Fibroblast of peridontal ligament (primary cell): ENCODE data around the gene NUDT16L1.
A peak's percentile ranks its signal among the peaks of the same experiment; 100 is the strongest.

Experiments used
- DNase-seq: peaks from one replicate; pipeline ENCODE4 v3.0.0-alpha.2; 2010; ENCODE audit errors: extremely low read depth

NUDT16L1 gene

GRCh38 chr16:4663777-4664465 lies 29.4 kb upstream of the NUDT16L1 start:
- DNase-seq: no peak

DNA sequence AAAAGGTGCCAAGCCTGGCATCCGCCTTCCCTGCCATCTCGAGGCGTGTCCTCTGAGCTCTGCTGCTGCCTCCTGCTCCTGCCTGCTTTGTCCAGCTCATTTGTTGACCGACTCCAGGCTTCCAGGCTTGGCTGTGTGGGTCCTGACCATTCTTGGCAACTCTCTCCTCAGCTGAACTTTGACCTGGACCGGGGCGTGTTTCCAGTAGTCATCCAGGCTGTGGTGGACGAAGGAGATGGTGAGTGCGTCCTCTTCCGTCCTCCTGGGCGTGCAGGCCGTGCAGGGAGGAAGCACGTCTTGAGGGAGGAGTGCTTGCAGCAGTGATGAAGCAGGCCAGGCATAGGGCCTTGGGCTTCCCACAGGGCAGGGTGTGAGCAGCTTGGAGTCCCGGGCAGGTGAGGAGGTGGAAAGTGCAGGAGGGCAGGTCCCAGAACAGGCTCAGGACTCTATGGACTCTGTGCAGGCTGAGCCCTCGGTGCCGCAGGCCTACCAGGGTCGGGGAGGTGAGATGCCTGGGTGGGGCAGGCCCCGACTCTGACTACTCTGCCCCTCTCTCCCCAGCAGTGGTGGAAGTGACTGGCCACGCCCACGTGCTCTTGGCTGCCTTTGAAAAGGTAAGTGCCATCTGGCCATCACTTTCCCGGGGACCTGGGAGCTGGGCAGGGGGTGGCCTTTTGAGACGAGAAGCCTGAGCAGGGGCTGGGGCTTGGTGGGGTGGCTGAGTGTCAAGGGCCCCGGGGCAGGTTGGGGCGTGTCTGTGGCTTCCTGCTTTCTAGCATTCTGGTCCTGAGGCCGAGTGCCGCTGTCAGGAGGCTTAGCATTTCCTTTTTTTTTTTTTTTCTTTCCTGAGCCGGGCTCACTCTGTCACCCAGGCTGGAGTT lies 28.6 kb upstream of the NUDT16L1 start:
- DNase-seq: no peak

GRCh38 chr16:4666537-4667202 lies 26.7 kb upstream of the NUDT16L1 start:
- no peak for DNase-seq

DNA sequence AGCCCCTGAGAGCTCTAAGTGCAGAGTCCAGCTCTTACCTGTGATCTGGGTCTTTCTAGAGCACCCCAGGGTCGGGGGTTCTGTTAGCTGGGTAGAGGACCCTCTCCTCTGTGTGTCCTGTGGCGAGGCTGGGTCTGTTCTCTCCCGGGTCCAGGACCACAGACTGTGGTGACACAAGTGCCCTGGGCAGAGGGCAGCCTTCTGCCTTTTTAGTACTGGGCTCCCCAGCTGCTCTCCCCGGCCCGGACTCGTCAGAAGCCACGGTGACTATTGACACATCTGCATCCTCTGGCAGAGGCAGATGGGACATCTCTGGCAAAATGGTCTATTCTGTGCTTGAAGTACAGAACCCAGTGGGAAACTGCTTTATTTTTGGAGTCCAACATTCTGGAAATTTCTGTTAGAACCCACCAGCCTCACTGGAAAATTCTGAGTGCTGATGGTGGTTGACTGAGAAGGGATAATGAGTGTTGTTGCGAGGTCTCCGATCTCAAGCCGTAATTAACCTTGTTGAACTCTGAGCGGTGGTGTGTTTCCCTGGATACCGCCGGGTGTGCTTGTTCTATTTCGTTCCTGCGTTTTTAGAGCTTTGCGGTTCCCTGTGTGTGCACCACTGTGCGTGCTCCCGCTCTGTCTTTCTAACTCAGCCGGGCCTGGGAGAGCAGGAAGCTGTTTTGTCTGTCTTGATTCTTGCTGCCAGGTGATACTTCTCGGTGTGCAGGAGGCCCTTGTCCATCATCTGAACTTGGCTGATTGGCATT lies 26.0 kb upstream of the NUDT16L1 start:
- DNase-seq: no peak

GRCh38 chr16:4668313-4668960 lies 24.9 kb upstream of the NUDT16L1 start:
- DNase-seq: no peak

DNA sequence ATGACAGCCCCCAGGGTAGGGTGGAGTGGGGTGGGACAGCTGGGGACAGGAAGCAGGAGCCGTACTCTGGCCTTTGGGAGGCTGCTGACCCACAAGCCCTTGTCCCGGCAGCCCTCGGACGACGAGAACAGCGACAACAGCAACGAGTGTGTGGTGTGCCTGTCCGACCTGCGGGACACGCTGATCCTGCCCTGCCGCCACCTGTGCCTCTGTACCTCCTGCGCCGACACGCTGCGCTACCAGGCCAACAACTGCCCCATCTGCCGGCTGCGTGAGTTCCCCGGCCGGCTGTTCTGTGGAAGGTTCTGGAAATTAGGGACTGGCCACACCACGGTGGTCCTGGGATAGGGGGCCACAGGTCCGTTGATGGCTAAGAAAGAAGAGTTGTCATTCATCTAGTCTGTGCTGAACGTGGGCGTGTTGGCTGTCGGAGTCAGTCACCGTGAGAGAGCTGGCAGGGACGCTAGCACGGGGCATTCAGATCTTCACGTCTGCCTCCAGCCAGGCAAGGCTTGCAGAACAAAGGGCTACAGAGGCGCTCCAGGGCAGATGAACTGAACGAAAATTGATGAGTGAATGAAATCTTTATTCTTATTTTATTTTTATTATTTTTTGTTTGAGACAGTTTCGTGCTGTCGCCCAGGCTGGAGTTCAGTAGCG lies 19.8 kb upstream of the NUDT16L1 start:
- DNase-seq: no peak

DNA sequence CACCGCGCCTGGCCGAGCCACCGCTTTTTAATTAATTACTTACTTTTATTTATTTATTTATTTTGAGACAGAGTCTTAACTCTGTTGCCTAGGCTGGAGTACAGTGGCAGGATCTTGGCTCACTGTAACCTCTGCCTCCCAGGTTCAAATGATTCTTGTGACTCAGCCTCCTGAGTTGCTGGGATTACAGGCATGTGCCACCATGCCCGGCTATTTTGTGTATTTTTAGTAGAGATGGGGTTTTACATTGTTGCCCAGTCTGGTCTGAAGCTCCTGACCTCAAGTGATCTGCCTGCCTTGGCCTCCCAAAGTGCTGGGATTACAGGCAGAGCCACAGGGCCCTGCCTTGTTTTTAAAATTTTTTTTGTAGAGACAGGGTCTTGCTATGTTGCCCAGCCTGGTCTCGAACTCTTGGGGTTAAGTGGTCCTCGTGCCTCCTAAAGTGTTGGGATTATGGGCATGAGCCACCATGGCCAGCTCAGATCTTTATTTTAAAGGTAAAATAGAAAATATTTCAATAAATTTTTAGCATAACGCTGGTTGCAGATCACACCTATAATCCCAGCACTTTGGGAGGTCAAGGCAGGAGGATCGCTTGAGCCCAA lies 18.3 kb upstream of the NUDT16L1 start:
- no peak for DNase-seq

DNA sequence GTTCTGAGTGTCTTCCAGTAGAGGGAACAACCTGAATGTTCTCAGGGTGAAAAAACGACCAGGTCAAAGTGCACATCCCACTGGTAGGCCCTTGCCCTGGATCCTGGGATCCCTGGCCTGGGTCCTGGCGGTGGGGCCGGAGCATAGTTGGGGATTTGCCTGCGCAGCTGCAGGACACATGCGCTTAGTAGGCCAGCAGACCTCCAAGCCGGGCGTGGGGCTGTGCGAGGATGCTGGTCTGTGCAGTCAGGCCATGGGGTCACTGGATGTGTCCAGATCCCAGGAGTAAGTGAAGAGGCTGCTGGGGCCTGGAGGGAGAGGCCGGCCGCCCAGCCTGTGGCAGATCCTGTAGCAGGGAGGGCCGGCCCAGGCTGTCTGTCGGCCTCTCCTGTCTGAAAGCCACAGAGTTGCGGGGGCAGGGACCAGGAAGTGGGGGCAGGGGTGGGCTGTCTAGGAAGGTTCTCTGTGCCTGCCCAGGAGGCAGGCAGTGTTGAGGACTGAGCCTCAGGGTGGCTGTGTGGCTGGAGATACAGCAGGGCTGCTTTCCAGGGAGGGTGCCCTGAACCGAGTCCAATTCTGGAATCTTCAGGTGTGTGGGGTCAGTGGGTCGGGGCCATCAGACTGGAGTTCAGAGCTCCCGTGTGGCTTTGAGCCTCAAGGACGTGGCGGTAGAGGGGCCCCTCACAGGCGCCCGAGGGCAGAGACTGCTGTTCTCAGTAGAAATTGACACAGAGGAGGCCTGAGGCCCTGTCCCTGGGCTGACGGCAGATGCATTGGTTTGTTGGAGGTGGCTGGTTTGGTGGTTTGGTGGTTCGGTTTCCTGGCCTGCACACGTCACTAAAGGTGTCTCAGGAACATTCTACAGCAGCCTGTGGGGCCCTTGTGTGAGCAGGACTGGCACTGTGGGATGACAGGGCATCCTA lies 17.2 kb upstream of the NUDT16L1 start:
- no peak for DNase-seq

GRCh38 chr16:4676831-4677230 lies 16.5 kb upstream of the NUDT16L1 start:
- DNase-seq: no peak

- DNase-seq: no peak
Observed at GRCh38 chr16:4677390-4677789, 16.0 kb upstream of the NUDT16L1 start.

DNA sequence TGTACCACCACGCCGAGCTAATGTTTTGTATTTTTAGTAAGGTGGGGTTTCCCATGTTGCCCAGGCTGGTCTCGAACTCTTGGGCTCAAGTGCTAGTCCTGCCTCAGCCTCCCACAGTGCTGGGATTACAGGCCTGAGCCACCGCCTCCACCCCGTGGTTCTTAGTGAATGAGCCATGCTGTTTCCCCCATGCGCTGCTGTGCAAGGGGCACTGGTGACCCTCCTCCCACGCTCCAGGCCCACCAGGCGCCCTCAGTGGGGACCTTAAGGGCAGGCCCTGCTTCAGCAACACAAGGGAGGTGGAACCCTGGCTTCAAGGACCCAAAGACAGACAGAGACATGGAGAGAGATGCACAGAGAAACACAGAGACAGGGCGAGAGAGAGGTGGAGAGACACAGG lies 15.4 kb upstream of the NUDT16L1 start:
- DNase-seq: no peak

DNA sequence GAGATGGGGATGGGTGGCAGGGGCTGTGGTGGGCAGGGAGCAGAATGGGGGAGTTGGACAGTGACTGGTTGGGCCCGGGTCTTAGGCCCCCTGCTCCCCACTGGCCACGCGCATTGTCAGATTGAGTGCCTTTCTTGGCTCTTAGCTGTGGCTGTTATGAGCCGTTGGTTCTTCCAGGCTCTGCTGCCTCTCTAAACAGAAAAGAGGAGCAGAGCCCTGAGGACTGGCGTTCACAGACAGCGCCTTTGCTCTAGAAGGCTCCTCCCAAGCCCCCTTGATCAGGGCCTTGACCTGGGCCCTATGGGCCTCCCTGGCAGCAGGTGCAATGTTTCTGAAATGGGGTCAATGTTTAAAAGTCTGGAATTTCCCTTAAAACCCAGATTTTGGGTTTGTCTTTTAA lies 14.8 kb upstream of the NUDT16L1 start:
- DNase-seq: no peak

DNA sequence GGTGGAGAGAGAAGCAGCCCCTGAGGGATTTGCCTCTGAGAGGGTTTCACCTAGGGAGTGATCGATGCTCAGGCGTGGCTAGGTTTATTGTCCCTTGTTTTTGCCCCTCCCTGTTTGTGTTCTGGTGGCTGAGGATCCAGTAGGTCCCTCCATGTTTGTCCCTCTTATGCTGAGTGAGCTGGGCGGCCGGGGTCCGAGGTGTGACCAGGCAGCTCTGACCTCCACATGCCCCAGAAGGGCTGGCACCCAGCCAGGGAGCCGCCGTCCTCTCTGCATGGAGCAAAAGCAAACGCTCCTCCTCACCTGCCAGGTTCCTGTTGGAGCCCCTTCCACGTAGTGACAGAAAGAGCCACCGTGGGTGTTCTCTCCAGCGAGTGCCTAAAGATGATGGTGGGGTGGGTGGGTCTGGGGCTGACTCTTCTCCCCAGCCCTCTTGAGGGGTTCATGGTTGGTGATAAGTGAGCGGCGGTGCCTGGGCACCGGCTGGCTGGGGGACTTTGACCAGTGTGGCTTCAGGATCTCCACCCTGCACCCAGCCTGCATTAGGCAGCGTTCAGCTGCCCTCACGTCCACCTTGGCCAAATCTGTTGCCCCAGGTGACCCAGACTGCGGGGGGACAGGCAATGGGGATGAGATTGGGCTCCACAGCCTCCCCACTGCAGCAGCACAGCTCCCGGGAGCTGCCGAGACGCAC lies 14.1 kb upstream of the NUDT16L1 start:
- DNase-seq: no peak

GRCh38 chr16:4679850-4680636 lies 13.3 kb upstream of the NUDT16L1 start:
- DNase-seq: peak; percentile 63

DNA sequence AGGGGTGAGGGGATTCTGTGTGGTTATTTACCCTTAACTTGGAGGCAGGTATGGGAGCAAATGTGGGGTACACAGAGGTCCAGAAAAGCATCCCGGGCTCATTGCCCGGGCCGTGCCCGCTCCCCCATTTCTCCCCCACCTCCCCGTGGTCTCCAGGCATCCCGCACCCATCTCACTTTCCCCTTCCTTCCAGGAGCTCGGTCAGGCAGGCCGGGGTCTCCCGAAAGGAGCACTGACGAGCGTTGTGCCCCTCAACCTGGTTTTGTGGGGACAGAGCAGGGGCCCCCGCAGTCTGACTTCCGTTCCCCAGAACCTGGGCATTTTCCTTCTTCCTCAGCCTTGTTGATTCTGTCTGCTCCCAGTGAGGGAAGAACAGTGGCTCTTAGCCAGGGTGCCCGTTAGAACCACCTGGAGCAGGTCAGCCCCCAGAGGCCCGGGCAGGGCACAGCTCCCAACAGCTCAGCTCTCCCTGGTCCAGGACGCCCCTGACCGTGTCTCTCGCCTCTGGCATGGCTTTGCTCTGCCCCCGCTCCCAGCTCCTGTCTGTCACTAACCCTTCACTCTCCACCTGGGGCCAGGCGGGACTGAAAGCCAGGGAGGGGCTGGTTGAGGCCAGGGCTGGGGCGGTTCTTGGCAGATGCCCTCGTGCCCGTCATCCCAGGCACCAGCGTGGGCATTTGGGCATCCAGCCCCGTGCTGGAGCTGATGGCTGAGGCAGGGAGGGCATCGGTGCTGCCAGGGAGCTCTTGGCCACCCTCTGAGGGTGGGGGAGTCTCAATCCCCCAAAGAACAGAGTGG lies 12.5 kb upstream of the NUDT16L1 start:
- no peak for DNase-seq

- no peak for DNase-seq
Observed at GRCh38 chr16:4681471-4682083, 11.8 kb upstream of the NUDT16L1 start.
